Measurements from ENCODE around the gene INSRR. TPM values are rescaled to one million over a fixed set of nuclear protein-coding genes. Genes with fewer than 3 reads are reported as not detected.

Gene INSRR
- total RNA-seq, 1 experiment from 2014 or later, result not detected

DNA sequence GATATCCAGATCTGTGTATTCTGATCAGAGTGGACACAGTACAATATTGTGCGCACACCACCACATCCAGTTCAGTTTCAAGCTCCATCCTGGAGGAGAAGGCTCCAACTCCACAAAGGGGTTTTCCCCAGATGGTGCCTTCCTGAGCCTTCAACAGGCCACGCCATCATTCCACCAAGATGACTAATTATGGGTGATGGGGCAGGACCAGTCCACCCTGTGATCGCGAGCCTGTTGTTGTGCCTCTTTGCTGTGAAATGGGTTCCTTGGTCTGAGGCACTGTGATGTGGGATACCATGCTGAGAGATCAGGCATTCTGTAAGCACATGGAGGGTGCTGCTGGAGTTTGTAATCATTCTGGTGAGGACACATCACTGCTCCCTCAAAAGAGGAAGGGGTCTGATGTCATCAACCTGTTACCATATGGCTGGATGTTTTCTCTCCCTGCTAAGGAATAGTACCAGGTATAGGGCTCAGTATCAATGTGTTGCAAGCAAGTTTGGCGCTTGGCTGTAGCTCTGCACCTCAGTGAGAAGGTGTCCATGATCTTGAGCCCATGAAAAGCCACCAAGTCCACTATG is 35.6 kb downstream of the INSRR start:
- no peaks in the 10 kb centered on the region for H3F3A ChIP-seq (ENCODE audit: insufficient read depth, low read depth)
- H3K27ac ChIP-seq, result no peak overlapping the region
- ChIA-PET POLR2A (ENCODE audit: unreplicated experiment) (interaction anchor here (0.6 to 0.7 kb wide), 2 partner anchors 14 to 48 kb away, joined by 4 read pairs; no protein-coding TSS in a partner anchor), CTCF (no interaction called here)
- no peak for DNase-seq
- intact Hi-C loops (cut with micrococcal nuclease; ENCODE audit: unreplicated experiment), result no loop called here
- H3K27me3 ChIP-seq (ENCODE audit: insufficient read depth, low read depth), result no peaks in the 10 kb centered on the region
- no peaks in the 10 kb centered on the region for H3K9me3 ChIP-seq (ENCODE audit: insufficient read depth, low read depth)
- H4K20me1 ChIP-seq (ENCODE audit: insufficient read depth), result no peaks in the 10 kb centered on the region
- TF ChIP-seq, protein P1, sequence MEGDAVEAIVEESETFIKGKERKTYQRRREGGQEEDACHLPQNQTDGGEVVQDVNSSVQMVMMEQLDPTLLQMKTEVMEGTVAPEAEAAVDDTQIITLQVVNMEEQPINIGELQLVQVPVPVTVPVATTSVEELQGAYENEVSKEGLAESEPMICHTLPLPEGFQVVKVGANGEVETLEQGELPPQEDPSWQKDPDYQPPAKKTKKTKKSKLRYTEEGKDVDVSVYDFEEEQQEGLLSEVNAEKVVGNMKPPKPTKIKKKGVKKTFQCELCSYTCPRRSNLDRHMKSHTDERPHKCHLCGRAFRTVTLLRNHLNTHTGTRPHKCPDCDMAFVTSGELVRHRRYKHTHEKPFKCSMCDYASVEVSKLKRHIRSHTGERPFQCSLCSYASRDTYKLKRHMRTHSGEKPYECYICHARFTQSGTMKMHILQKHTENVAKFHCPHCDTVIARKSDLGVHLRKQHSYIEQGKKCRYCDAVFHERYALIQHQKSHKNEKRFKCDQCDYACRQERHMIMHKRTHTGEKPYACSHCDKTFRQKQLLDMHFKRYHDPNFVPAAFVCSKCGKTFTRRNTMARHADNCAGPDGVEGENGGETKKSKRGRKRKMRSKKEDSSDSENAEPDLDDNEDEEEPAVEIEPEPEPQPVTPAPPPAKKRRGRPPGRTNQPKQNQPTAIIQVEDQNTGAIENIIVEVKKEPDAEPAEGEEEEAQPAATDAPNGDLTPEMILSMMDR (conservative IDR thresholded peaks at IDR 0.05), result no peak
- TF ChIP-seq EZH2 (IDR thresholded peaks at IDR 0.05; ENCODE audit: low read depth), result no peak
- H3K4me3 ChIP-seq, result no peak overlapping the region
- no peak overlapping the region for H2AFZ ChIP-seq
- BruUV-seq (replicated peaks), result no TSS peak
- no peaks in the 10 kb centered on the region for H3K36me3 ChIP-seq (ENCODE audit: low read depth)
- H3K79me2 ChIP-seq (ENCODE audit: low read depth), result no peaks in the 10 kb centered on the region
- H3K4me1 ChIP-seq (replicated peaks; ENCODE audit: insufficient read depth), result no peaks in the 10 kb centered on the region
- H3K9me2 ChIP-seq (ENCODE audit: insufficient read depth), result no peaks in the 10 kb centered on the region
- H3K4me2 ChIP-seq, result no peak overlapping the region

DNA sequence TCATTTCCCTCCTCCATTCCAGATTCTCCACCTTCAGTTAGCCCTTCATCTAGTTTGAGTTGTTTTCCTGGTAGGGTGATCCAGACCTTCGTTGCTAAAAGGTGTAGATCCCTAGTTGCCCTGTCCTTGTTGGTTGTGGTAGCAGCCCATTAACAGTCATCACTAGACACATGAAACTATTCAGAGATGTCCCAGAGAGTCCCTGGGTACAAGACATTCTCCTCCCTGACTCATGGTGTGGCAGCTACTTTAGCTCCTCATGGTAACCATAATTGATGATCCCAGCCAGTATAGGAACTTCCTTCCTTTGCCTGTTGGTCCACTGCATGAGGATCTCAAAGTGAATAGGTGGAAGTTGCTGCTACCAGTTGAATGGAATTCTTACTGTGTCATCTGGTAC is 36.2 kb downstream of the INSRR start:
- H3F3A ChIP-seq (ENCODE audit: insufficient read depth, low read depth), result no peaks in the 10 kb centered on the region
- H3K4me1 ChIP-seq (replicated peaks; ENCODE audit: insufficient read depth), result no peaks in the 10 kb centered on the region
- TF ChIP-seq, protein P1 (conservative IDR thresholded peaks at IDR 0.05), result no peak
- no peak for TF ChIP-seq EZH2 (IDR thresholded peaks at IDR 0.05; ENCODE audit: low read depth)
- no peak overlapping the region for H2AFZ ChIP-seq
- no peak overlapping the region for H3K4me3 ChIP-seq
- intact Hi-C loops (cut with micrococcal nuclease; ENCODE audit: unreplicated experiment), result no loop called here
- H3K79me2 ChIP-seq (ENCODE audit: low read depth), result no peaks in the 10 kb centered on the region
- CTCF ChIA-PET, result interaction anchor here (0.6 kb wide), 3 partner anchors 88 to 232 kb away, joined by 3 to 10 read pairs (median 7); no protein-coding TSS in a partner anchor
- no peaks in the 10 kb centered on the region for H3K9me3 ChIP-seq (ENCODE audit: insufficient read depth, low read depth)
- no peaks in the 10 kb centered on the region for H3K27me3 ChIP-seq (ENCODE audit: insufficient read depth, low read depth)
- no peaks in the 10 kb centered on the region for H4K20me1 ChIP-seq (ENCODE audit: insufficient read depth)
- no peaks in the 10 kb centered on the region for H3K9me2 ChIP-seq (ENCODE audit: insufficient read depth)
- H3K4me2 ChIP-seq, result no peak overlapping the region
- DNase-seq, result no peak
- no TSS peak for BruUV-seq (replicated peaks)
- no peak overlapping the region for H3K27ac ChIP-seq
- POLR2A ChIA-PET (ENCODE audit: unreplicated experiment), result interaction anchor here (0.6 to 0.7 kb wide), 2 partner anchors 15 to 48 kb away, joined by 4 read pairs; no protein-coding TSS in a partner anchor
- H3K36me3 ChIP-seq (ENCODE audit: low read depth), result no peaks in the 10 kb centered on the region

DNA sequence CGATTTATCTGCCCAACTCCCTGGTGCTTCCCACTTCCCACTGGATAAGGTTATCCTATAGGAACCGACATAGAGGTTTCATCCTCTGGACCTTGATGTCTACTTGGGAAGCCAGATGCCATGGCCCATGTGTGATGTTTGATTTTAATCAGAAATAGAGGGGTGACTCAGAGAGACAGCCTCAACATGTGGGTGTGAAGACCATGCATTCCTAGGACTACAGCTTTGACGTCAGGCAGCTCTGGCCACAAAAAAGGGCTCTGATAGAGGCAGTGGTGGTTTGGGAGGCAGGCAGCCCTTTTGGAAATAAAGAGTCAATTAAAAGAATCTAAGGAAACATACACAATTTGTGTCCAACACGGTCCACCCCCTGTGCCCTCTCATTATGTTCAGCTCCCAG is 37.1 kb downstream of the INSRR start:
- Histone ChIP-seq H2AFZ (no peak overlapping the region), H3K4me2 (no peak overlapping the region), H3K4me3 (no peak overlapping the region), H4K20me1 (ENCODE audit: insufficient read depth) (no peaks in the 10 kb centered on the region), H3K27ac (no peak overlapping the region), H3K36me3 (ENCODE audit: low read depth) (no peaks in the 10 kb centered on the region), H3K9me2 (ENCODE audit: insufficient read depth) (no peaks in the 10 kb centered on the region), H3K4me1 (replicated peaks; ENCODE audit: insufficient read depth) (peaks cover 3% of the 10 kb centered on the region), H3F3A (ENCODE audit: insufficient read depth, low read depth) (no peaks in the 10 kb centered on the region), H3K79me2 (ENCODE audit: low read depth) (no peaks in the 10 kb centered on the region), H3K27me3 (ENCODE audit: insufficient read depth, low read depth) (no peaks in the 10 kb centered on the region), H3K9me3 (ENCODE audit: insufficient read depth, low read depth) (no peaks in the 10 kb centered on the region)
- CTCF ChIA-PET, result no interaction called here
- intact Hi-C loops (cut with micrococcal nuclease; ENCODE audit: unreplicated experiment), result no loop called here
- TF ChIP-seq, protein P1 (conservative IDR thresholded peaks at IDR 0.05), result no peak
- TF ChIP-seq EZH2 (IDR thresholded peaks at IDR 0.05; ENCODE audit: low read depth), result no peak
- DNase-seq, result no peak
- POLR2A ChIA-PET (ENCODE audit: unreplicated experiment), result no interaction called here
- BruUV-seq (replicated peaks), result no TSS peak

Measured in PC-9 (cell line).